SK-N-SH (cell line): ENCODE results near the gene OBSCN. TPM values are rescaled to one million over a fixed set of nuclear protein-coding genes. Genes with fewer than 3 reads are reported as not detected.

Source experiments
- CTCF ChIA-PET: fragments of 300-600, 350-600 bp; formaldehyde crosslinking; extraction: SDS; loops from one replicate; lab custom pipeline; 2021; lab: Yijun Ruan, JAX
- POLR2A ChIA-PET: fragments of 350-600 bp; sonication (Branson Sonifier 250); formaldehyde crosslinking; extraction: SDS; loops from one replicate; lab custom pipeline; 2020; ENCODE audit warnings: antibody characterized with exemption, inconsistent platforms; lab: Yijun Ruan, JAX
- DNase-seq: peaks from one replicate; pipeline ENCODE4 v3.0.0; 2012
- H2AFZ ChIP-seq: fragments of 200-600 bp; sonication (generic); 2 replicates; pipeline ENCODE4 v1.8.1; 2016; ENCODE audit warnings: antibody characterized with exemption, mild to moderate bottlenecking, low read depth
- H3F3A ChIP-seq: fragments of 200-600 bp; sonication (generic); replicated peaks from 2 replicates; pipeline ENCODE3; 2016; ENCODE audit warnings: antibody characterized with exemption, mild to moderate bottlenecking; ENCODE audit not compliant: insufficient read depth
- H3K27ac ChIP-seq, 2 experiments: fragments of 200-500 bp in 1 of 2; fragments of 200-600 bp in 1 of 2; sonication (Bioruptor generic) in 1 of 2; sonication (generic), shearing (Covaris generic) in 1 of 2; 2 replicates each; pipeline versions ENCODE4 v1.5.1 to v1.6.1; 2014 to 2016; ENCODE audit warnings: low read depth in 2 of 2, inconsistent platforms in 1 of 2, low read length in 1 of 2, mild to moderate bottlenecking in 1 of 2, mixed read lengths in 1 of 2
- H3K27me3 ChIP-seq: fragments of 200-600 bp; sonication (generic), shearing (Covaris generic); 2 replicates; pipeline ENCODE4 v1.6.1; 2016; ENCODE audit warnings: mixed run types; ENCODE audit not compliant: insufficient read depth
- H3K36me3 ChIP-seq, 2 experiments: fragments of 200-500 bp in 1 of 2; fragments of 200-600 bp in 1 of 2; sonication (Bioruptor generic) in 1 of 2; sonication (generic) in 1 of 2; replicated peaks in 1 of 2; 2 replicates each; pipeline versions ENCODE3 to v1.5.1; 2014 to 2016; ENCODE audit warnings: low read length in 1 of 2, mild to moderate bottlenecking in 1 of 2; ENCODE audit not compliant: insufficient read depth in 2 of 2, control insufficient read depth in 1 of 2
- H3K4me1 ChIP-seq, 2 experiments: fragments of 200-500 bp in 1 of 2; fragments of 200-600 bp in 1 of 2; sonication (Bioruptor generic) in 1 of 2; sonication (generic), shearing (Covaris generic) in 1 of 2; 2 replicates each; pipeline versions ENCODE4 v1.5.1 to v1.6.1; 2014 to 2016; ENCODE audit warnings: low read depth in 1 of 2, low read length in 1 of 2, mixed run types in 1 of 2; ENCODE audit not compliant: insufficient read depth in 2 of 2, control insufficient read depth in 1 of 2
- H3K4me2 ChIP-seq: fragments of 200-600 bp; sonication (generic), shearing (Covaris generic); 2 replicates; pipeline ENCODE4 v1.6.1; 2017; ENCODE audit warnings: mixed run types
- H3K4me3 ChIP-seq, 2 experiments: fragments of 200-500 bp in 1 of 2; fragments of 200-600 bp in 1 of 2; sonication (Bioruptor generic) in 1 of 2; sonication (generic), shearing (Covaris generic) in 1 of 2; 2 replicates each; pipeline versions ENCODE4 v1.5.1 to v1.8.1; 2014 to 2016; ENCODE audit warnings: low read depth in 2 of 2, inconsistent platforms in 1 of 2, low read length in 1 of 2, mild to moderate bottlenecking in 1 of 2, mixed read lengths in 1 of 2, moderate library complexity in 1 of 2
- H3K79me2 ChIP-seq: fragments of 200-600 bp; sonication (generic); 2 replicates; pipeline ENCODE4 v1.8.1; 2017; ENCODE audit warnings: mild to moderate bottlenecking; ENCODE audit not compliant: insufficient read depth
- H3K9ac ChIP-seq: fragments of 200-600 bp; sonication (generic); 2 replicates; pipeline ENCODE4 v1.6.1; 2017; ENCODE audit warnings: mixed run types
- H3K9me2 ChIP-seq: fragments of 200-600 bp; sonication (generic); 2 replicates; pipeline ENCODE4 v1.6.1; 2017; ENCODE audit warnings: mixed run types
- H3K9me3 ChIP-seq: fragments of 200-600 bp; sonication (generic); 2 replicates; pipeline ENCODE4 v1.6.1; 2017; ENCODE audit warnings: mixed run types, mild to moderate bottlenecking, moderate library complexity
- H4K20me1 ChIP-seq: fragments of 200-600 bp; sonication (generic); 2 replicates; pipeline ENCODE4 v1.6.1; 2017; ENCODE audit warnings: mild to moderate bottlenecking, mixed run types; ENCODE audit not compliant: insufficient read depth
- CTCF ChIP-seq: fragments of 200-600 bp; sonication (generic); IDR thresholded peaks from 2 replicates; pipeline ENCODE4 v1.6.1; 2017; ENCODE audit warnings: antibody characterized with exemption, mild to moderate bottlenecking, moderate library complexity
- GABPA ChIP-seq: IDR thresholded peaks from 2 replicates; pipeline ENCODE4 v1.4.0; 2012; ENCODE audit warnings: low read depth, mild to moderate bottlenecking
- IRF3 ChIP-seq: fragments of 150-350 bp; IDR thresholded peaks from 2 replicates; pipeline ENCODE4 v1.6.1; 2016; ENCODE audit warnings: mild to moderate bottlenecking, low read depth, low read length
- MEF2A ChIP-seq: IDR thresholded peaks from 2 replicates; pipeline ENCODE4 v1.4.0; 2012; ENCODE audit warnings: low read depth, borderline replicate concordance
- NFIC ChIP-seq: IDR thresholded peaks from 2 replicates; pipeline ENCODE4 v1.4.0; 2012; ENCODE audit warnings: borderline replicate concordance
- NRF1 ChIP-seq: IDR thresholded peaks from 2 replicates; pipeline ENCODE4 v1.6.1; 2012; ENCODE audit warnings: low read depth, mild to moderate bottlenecking, low read length
- PBX3 ChIP-seq: IDR thresholded peaks from 2 replicates; pipeline ENCODE4; 2012
- POLR2AphosphoS5 ChIP-seq: IDR thresholded peaks from 2 replicates; pipeline ENCODE4 v1.6.1; 2012; ENCODE audit warnings: low read depth, low read length
- RAD21 ChIP-seq: IDR thresholded peaks from 2 replicates; pipeline ENCODE4 v1.6.1; 2012; ENCODE audit warnings: mild to moderate bottlenecking, low read length
- REST ChIP-seq: IDR thresholded peaks from 2 replicates; pipeline ENCODE4 v1.6.1; 2012; ENCODE audit warnings: mild to moderate bottlenecking, low read depth, low read length, moderate library complexity
- SIN3A ChIP-seq: IDR thresholded peaks from 2 replicates; pipeline ENCODE4 v1.6.1; 2012; ENCODE audit warnings: low read depth, mild to moderate bottlenecking, low read length, moderate library complexity, borderline replicate concordance
- SMC3 ChIP-seq: IDR thresholded peaks from 2 replicates; pipeline ENCODE4 v1.6.1; 2012; ENCODE audit warnings: low read depth, low read length, improper control_type of control experiment
- TAF1 ChIP-seq: IDR thresholded peaks from 2 replicates; pipeline ENCODE4 v1.6.1; 2012; ENCODE audit warnings: low read depth, mild to moderate bottlenecking, low read length, moderate library complexity, borderline replicate concordance
- polyA plus RNA-seq, 3 experiments: library from polyadenylated mRNA; depleted of rRNA; stranded (reverse); fragments of >200 nt; gene quantifications; 2 replicates each; pipeline ENCODE4 v1.2.3, GENCODE V29; 2012

OBSCN gene
- polyA plus RNA-seq, 1 of the 3 experiments (the other 2 are of a cell fraction), result 4.0 TPM

- no peak for TF ChIP-seq GABPA
Observed at GRCh38 chr1:228241259-228241658, 33.4 kb downstream of the OBSCN start (continued).

GRCh38 chr1:228242409-228242808 is 34.6 kb downstream of the OBSCN start:
- H3K79me2 ChIP-seq, result no peaks in the 10 kb centered on the region
- peaks cover 27 to 38% of the 10 kb centered on the region in 2 experiments for H3K36me3 ChIP-seq
- no peak for DNase-seq
- POLR2A ChIA-PET, result no interaction called here
- H3K9me2 ChIP-seq, result no peaks in the 10 kb centered on the region
- H3K4me1 ChIP-seq, result no peaks in the 10 kb centered on the region
- H3F3A ChIP-seq, result no peaks in the 10 kb centered on the region
- H2AFZ ChIP-seq, result no peak overlapping the region
- no peak overlapping the region for H3K4me3 ChIP-seq
- peaks cover 22% of the 10 kb centered on the region; the same call in 1 of the 2 replicates for H3K9me3 ChIP-seq
- CTCF ChIA-PET, result no interaction called here
- no peaks in the 10 kb centered on the region for H3K27me3 ChIP-seq
- no peak overlapping the region for H3K4me2 ChIP-seq
- H3K27ac ChIP-seq, result no peak overlapping the region
- TF ChIP-seq IRF3, result no peak
- TF ChIP-seq NRF1, result no peak
- TF ChIP-seq POLR2AphosphoS5, result no peak
- TF ChIP-seq RAD21, result no peak
- no peak for TF ChIP-seq REST
- TF ChIP-seq SMC3, result no peak
- no peak for TF ChIP-seq MEF2A
- TF ChIP-seq PBX3, result no peak
- TF ChIP-seq TAF1, result no peak
- no peak for TF ChIP-seq NFIC
- no peak for TF ChIP-seq SIN3A
- TF ChIP-seq CTCF, result no peak
- H4K20me1 ChIP-seq, result no peaks in the 10 kb centered on the region
- no peak overlapping the region for H3K9ac ChIP-seq
